ENCODE data around the gene FOXJ2. TPM values are rescaled to one million over a fixed set of nuclear protein-coding genes. Genes with fewer than 3 reads are reported as not detected.
"Not testable (repeated sequence)": the region's sequence is repeated elsewhere in the genome, so short reads cannot be mapped to it uniquely, and the experiment has no call there.

Gene FOXJ2
- total RNA-seq, 2 donors from 2014 or later: 10.8 to 21.2 TPM

DNA sequence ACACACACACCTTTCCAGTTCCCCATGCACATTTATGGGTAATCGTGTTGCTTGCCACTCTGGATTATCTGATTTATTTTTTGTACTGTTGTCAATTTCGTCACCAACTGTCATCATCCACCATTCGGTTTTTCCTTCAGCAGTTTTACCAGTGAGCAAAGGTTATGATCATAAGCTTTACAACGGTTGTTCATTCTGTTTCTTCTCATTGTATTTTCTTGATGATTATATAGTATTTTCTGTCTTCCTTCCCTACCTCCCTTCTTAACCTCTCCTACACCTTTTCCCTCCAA is 50.2 kb downstream of the FOXJ2 start:
- H3K27ac Mint-ChIP-seq: peak overlapping the region; percentile 89
- Histone ChIP-seq H3K27me3 (ENCODE audit: control insufficient read depth, insufficient read depth, low read length, poor library complexity, severe bottlenecking) (no peaks in the 10 kb centered on the region), H3K9ac (ENCODE audit: extremely low read depth, low read length, poor library complexity, severe bottlenecking) (peak overlapping the region; percentile 81), H3K9me3 (ENCODE audit: control insufficient read depth, low read length) (no peaks in the 10 kb centered on the region), H3K36me3 (ENCODE audit: control insufficient read depth, insufficient read depth, low read length) (no peaks in the 10 kb centered on the region), H3K4me1 (ENCODE audit: control insufficient read depth, insufficient read depth, low read length) (no peaks in the 10 kb centered on the region), H3K27ac (ENCODE audit: low read depth, low read length) (no peak overlapping the region), H3K4me3 (ENCODE audit: low read length) (peak overlapping the region; percentile 94)
- TF ChIP-seq, protein P1, sequence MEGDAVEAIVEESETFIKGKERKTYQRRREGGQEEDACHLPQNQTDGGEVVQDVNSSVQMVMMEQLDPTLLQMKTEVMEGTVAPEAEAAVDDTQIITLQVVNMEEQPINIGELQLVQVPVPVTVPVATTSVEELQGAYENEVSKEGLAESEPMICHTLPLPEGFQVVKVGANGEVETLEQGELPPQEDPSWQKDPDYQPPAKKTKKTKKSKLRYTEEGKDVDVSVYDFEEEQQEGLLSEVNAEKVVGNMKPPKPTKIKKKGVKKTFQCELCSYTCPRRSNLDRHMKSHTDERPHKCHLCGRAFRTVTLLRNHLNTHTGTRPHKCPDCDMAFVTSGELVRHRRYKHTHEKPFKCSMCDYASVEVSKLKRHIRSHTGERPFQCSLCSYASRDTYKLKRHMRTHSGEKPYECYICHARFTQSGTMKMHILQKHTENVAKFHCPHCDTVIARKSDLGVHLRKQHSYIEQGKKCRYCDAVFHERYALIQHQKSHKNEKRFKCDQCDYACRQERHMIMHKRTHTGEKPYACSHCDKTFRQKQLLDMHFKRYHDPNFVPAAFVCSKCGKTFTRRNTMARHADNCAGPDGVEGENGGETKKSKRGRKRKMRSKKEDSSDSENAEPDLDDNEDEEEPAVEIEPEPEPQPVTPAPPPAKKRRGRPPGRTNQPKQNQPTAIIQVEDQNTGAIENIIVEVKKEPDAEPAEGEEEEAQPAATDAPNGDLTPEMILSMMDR (conservative IDR thresholded peaks at IDR 0.05): no peak
- H3K4me3 Mint-ChIP-seq: peak overlapping the region; percentile 90
- WGBS, 2 experiments (ENCODE audit: insufficient coverage in 1 of 2, insufficient read length in 1 of 2): 31 to 35% methylated on average over 3 to 4 of the region's 4 CpGs
- H3K36me3 Mint-ChIP-seq (ENCODE audit: low read depth): peaks cover 12% of the 10 kb centered on the region
- DNase-seq: no peak
- no peaks in the 10 kb centered on the region for H3K27me3 Mint-ChIP-seq (ENCODE audit: insufficient read depth)
- peaks cover 22% of the 10 kb centered on the region for H3K4me1 Mint-ChIP-seq
- no peaks in the 10 kb centered on the region for H3K9me3 Mint-ChIP-seq

DNA sequence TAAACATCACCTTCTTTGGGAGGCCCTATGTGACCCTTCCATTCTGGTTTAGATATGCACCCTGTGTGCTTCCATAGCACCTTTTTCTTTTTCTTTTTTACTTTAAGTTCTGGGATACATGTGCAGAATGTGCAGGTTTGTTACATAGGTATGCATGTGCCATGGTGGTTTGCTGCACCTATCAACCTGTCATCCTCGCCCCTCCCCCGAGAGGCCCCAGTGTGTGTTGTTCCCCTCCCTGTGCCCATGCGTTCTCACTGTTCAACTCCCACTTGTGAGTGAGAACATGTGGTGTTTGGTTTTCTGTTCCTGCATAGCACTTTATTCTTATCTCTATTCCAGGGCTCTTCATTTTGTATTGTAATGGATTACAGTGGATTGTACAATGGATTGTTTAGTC is 51.8 kb downstream of the FOXJ2 start:
- not testable (repeated sequence) for H3K27me3 ChIP-seq (ENCODE audit: control insufficient read depth, insufficient read depth, low read length, poor library complexity, severe bottlenecking); H3K9ac ChIP-seq (ENCODE audit: extremely low read depth, low read length, poor library complexity, severe bottlenecking); H3K27me3 Mint-ChIP-seq (ENCODE audit: insufficient read depth); H3K4me1 ChIP-seq (ENCODE audit: control insufficient read depth, insufficient read depth, low read length); H3K27ac ChIP-seq (ENCODE audit: low read depth, low read length); H3K9me3 ChIP-seq (ENCODE audit: control insufficient read depth, low read length); DNase-seq; H3K9me3 Mint-ChIP-seq; H3K36me3 ChIP-seq (ENCODE audit: control insufficient read depth, insufficient read depth, low read length); H3K4me3 ChIP-seq (ENCODE audit: low read length); H3K4me3 Mint-ChIP-seq
- WGBS, 2 experiments (ENCODE audit: insufficient coverage in 1 of 2, insufficient read length in 1 of 2): 100% methylated on average over 2 of the region's 3 CpGs; no CpG with 5 or more reads in 1 of the 2 experiments
- Mint-ChIP-seq H3K36me3 (ENCODE audit: low read depth) (peaks cover 12% of the 10 kb centered on the region), H3K4me1 (peaks cover 15% of the 10 kb centered on the region), H3K27ac (peak overlapping the region; percentile 14)

DNA sequence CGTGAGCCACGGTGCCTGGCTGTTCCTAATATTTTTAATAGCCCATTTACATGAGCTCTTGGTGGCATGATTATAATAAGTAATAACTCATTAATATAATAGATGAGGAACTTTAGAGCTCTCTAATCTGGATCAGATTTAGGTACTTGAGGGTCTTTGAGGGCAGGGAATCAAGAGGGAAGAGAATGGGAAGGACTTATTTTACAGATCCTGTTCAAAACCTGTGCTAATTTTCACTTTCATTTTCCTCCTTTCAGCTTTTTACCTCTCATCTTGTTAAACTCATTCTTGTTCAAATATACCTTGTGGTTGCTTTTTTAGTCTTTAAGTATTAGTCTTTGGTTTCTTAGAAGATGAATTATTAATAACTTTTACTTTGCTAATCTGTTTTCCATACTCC is 55.1 kb downstream of the FOXJ2 start:
- Mint-ChIP-seq H3K36me3 (ENCODE audit: low read depth) (peaks cover 39% of the 10 kb centered on the region), H3K4me1 (peaks cover 7% of the 10 kb centered on the region)
- 100% methylated on average over 1 of the region's 2 CpGs; no CpG with 5 or more reads in 1 of the 2 experiments for WGBS, 2 experiments (ENCODE audit: insufficient coverage in 1 of 2, insufficient read length in 1 of 2)

More for the DNA sequence above, 55.1 kb downstream of the FOXJ2 start:
- H3K9me3 Mint-ChIP-seq: no peaks in the 10 kb centered on the region
- H3K27me3 Mint-ChIP-seq (ENCODE audit: insufficient read depth): no peaks in the 10 kb centered on the region
- H3K36me3 ChIP-seq (ENCODE audit: control insufficient read depth, insufficient read depth, low read length): peaks cover 29% of the 10 kb centered on the region
- H3K4me1 ChIP-seq (ENCODE audit: control insufficient read depth, insufficient read depth, low read length): no peaks in the 10 kb centered on the region
- H3K27me3 ChIP-seq (ENCODE audit: control insufficient read depth, insufficient read depth, low read length, poor library complexity, severe bottlenecking): no peaks in the 10 kb centered on the region
- TF ChIP-seq, protein P1 (conservative IDR thresholded peaks at IDR 0.05): no peak
- H3K27ac Mint-ChIP-seq: no peak overlapping the region
- no peak overlapping the region for H3K4me3 ChIP-seq (ENCODE audit: low read length)
- H3K9me3 ChIP-seq (ENCODE audit: control insufficient read depth, low read length): no peaks in the 10 kb centered on the region
- H3K9ac ChIP-seq (ENCODE audit: extremely low read depth, low read length, poor library complexity, severe bottlenecking): no peak overlapping the region
- H3K4me3 Mint-ChIP-seq: no peak overlapping the region
- H3K27ac ChIP-seq (ENCODE audit: low read depth, low read length): no peak overlapping the region
- DNase-seq: no peak

Measured in endodermal cell (in vitro differentiated cells).